Sigmoid colon (tissue), 4 donors: ENCODE data around the gene MECP2.

Experiments
- POLR2A ChIP-seq, 2 donors: fragments of 450-650 bp; IDR thresholded peaks; one replicate each; pipeline ENCODE4 v1.6.1; 2016; ENCODE audit warnings: antibody characterized with exemption in 2 of 2, mild to moderate bottlenecking in 2 of 2, moderate library complexity in 2 of 2
- POLR2AphosphoS5 ChIP-seq, 4 donors: sonication (generic); formaldehyde crosslinking; IDR thresholded peaks; one replicate each; pipeline ENCODE4 v1.6.1; 2017; ENCODE audit warnings: antibody characterized with exemption in 4 of 4
- TF ChIP-seq, protein P1 (sequence below), 4 experiments: fragments of 450-650 bp in 3 of 4; fragments of 200-600 bp in 1 of 4; IDR thresholded peaks; one replicate each; pipeline ENCODE4 v1.5.1; 2016 to 2019; ENCODE audit warnings: antibody characterized with exemption in 4 of 4, mild to moderate bottlenecking in 3 of 4, moderate library complexity in 2 of 4

DNA sequence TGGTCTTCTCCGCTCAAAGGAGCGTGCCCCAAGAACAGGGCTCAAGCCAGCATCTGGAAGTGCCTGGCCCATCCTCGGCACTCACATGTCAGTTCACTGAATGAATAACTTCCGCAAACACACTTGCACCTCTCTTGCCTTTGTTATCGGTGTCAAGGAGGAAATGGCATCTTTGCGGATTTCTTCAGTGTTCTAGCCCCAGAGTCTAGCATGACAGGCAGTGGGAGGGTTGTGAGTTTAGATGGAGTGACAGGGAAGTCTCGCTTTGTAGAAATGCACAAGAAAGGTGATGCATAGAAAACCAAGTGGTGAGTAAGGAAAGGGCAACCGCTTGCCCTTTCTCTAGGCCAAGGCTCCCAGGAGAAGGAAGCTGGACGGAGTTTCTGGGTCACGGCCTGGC is 17.6 kb upstream of the MECP2 start:
- TF ChIP-seq POLR2A (IDR thresholded peaks at IDR 0.05) (no peak), POLR2AphosphoS5 (IDR thresholded peaks at IDR 0.05) (no peak)
- TF ChIP-seq, protein P1, sequence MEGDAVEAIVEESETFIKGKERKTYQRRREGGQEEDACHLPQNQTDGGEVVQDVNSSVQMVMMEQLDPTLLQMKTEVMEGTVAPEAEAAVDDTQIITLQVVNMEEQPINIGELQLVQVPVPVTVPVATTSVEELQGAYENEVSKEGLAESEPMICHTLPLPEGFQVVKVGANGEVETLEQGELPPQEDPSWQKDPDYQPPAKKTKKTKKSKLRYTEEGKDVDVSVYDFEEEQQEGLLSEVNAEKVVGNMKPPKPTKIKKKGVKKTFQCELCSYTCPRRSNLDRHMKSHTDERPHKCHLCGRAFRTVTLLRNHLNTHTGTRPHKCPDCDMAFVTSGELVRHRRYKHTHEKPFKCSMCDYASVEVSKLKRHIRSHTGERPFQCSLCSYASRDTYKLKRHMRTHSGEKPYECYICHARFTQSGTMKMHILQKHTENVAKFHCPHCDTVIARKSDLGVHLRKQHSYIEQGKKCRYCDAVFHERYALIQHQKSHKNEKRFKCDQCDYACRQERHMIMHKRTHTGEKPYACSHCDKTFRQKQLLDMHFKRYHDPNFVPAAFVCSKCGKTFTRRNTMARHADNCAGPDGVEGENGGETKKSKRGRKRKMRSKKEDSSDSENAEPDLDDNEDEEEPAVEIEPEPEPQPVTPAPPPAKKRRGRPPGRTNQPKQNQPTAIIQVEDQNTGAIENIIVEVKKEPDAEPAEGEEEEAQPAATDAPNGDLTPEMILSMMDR (IDR thresholded peaks at IDR 0.05), result no peak
